Tibial nerve (tissue), 3 donors: ENCODE results near the gene OPN3.

Source experiments
- CTCF ChIP-seq, 5 experiments: fragments of 200-600 bp in 3 of 5; fragments of 450-650 bp in 2 of 5; sonication (generic) in 3 of 5; IDR thresholded peaks; one replicate each; pipeline ENCODE4 v1.5.1; 2016 to 2019; ENCODE audit warnings: antibody characterized with exemption in 5 of 5, mild to moderate bottlenecking in 3 of 5, moderate library complexity in 2 of 5
- POLR2A ChIP-seq, 2 donors: fragments of 450-650 bp; IDR thresholded peaks; one replicate each; pipeline ENCODE4 v1.6.1; 2017; ENCODE audit warnings: antibody characterized with exemption in 2 of 2, mild to moderate bottlenecking in 2 of 2, moderate library complexity in 2 of 2

DNA sequence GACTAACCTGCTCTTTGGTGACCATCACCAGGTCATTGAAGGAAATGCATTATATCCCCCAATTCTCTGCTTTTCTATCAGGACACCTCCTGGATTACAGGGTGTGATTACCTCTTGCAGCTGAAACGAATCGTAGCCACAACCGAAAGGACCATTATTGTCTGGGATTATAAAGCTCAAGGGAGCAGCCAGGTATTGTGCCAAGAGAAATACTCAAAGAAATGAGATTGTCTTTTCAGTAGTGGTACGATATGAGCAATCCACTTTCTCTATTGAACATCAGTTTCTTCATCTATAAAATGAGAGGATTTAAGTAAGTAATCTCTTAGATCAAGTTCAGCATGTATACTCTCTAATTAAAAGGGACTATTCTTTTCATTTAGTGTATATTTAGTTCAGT lies 39.2 kb upstream of the OPN3 start:
- TF ChIP-seq POLR2A (IDR thresholded peaks at IDR 0.05) (no peak), CTCF (IDR thresholded peaks at IDR 0.05) (no peak)
